ENCODE measurements around the gene CYLD.

- TF ChIP-seq CTCF (tag by site-specific recombination; IDR thresholded peaks at IDR 0.05): no peak
- TF ChIP-seq ZNF558 (tag by site-specific recombination; IDR thresholded peaks at IDR 0.05): no peak
- no peak for TF ChIP-seq TCF7L2 (IDR thresholded peaks at IDR 0.05; ENCODE audit: borderline replicate concordance, low read depth, low read length)
- TF ChIP-seq ZBTB49 (tag by site-specific recombination; IDR thresholded peaks at IDR 0.05; ENCODE audit: low read depth): no peak
These were observed 86.3 kb downstream of the CYLD start for GRCh38 chr16:50828164-50828702.

Data from HEK293 (cell line).